ENCODE data around the gene CD34.
"Not testable (repeated sequence)": the region's sequence is repeated elsewhere in the genome, so short reads cannot be mapped to it uniquely, and the experiment has no call there.

Gene CD34

GRCh38 chr1:207910591-207911354 is at the start of gene CD34:
CD34 (minus strand) TSS chr1:207911125; CDS start chr1:207911080, 45 bp downstream.
- DNase-seq: no peak

GRCh38 chr1:207960346-207960745 is 49.4 kb upstream of the CD34 start:
- no peak for DNase-seq

GRCh38 chr1:207959910-207960309 is 49.0 kb upstream of the CD34 start:
- DNase-seq: no peak

GRCh38 chr1:207959141-207959825 is 48.4 kb upstream of the CD34 start:
- DNase-seq: no peak

GRCh38 chr1:207958376-207959139 is 47.6 kb upstream of the CD34 start:
- DNase-seq: no peak

- no peak for DNase-seq
Observed at GRCh38 chr1:207956986-207957385, 46.1 kb upstream of the CD34 start.

GRCh38 chr1:207954104-207954503 is 43.2 kb upstream of the CD34 start:
- peak; percentile 19 for DNase-seq

- DNase-seq: peak; percentile 50
Observed at GRCh38 chr1:207952617-207953542, 42.0 kb upstream of the CD34 start.

GRCh38 chr1:207951652-207952051 is 40.7 kb upstream of the CD34 start:
- no peak for DNase-seq

- DNase-seq: no peak
Observed at GRCh38 chr1:207950750-207951149, 39.8 kb upstream of the CD34 start.

GRCh38 chr1:207949571-207950195 is 38.8 kb upstream of the CD34 start:
- no peak for DNase-seq

- no peak for DNase-seq
Observed at GRCh38 chr1:207948536-207949250, 37.8 kb upstream of the CD34 start.

GRCh38 chr1:207946756-207947155 is 35.8 kb upstream of the CD34 start:
- DNase-seq: no peak

GRCh38 chr1:207944571-207944970 is 33.6 kb upstream of the CD34 start:
- no peak for DNase-seq

- DNase-seq: not testable (repeated sequence)
Observed at GRCh38 chr1:207942337-207942741, 31.4 kb upstream of the CD34 start.

- DNase-seq: no peak
Observed at GRCh38 chr1:207941665-207942064, 30.7 kb upstream of the CD34 start.

- DNase-seq: no peak
Observed at GRCh38 chr1:207938016-207938415, 27.1 kb upstream of the CD34 start.

- no peak for DNase-seq
Observed at GRCh38 chr1:207937204-207937603, 26.3 kb upstream of the CD34 start.

- DNase-seq: peak; percentile 99
Observed at GRCh38 chr1:207935166-207935583, 24.2 kb upstream of the CD34 start.

GRCh38 chr1:207933205-207933800 is 22.4 kb upstream of the CD34 start:
- peak; percentile 53 for DNase-seq

GRCh38 chr1:207926984-207927383 is 16.1 kb upstream of the CD34 start:
- no peak for DNase-seq

Measured in OCI-M1 (cell line).